Peyer's patch (tissue), 4 donors: ENCODE measurements around the gene PPP3R2.

Experiments
- CTCF ChIP-seq, 6 experiments: fragments of 450-650 bp in 4 of 6; fragments of 200-600 bp in 2 of 6; sonication (generic) in 1 of 6; IDR thresholded peaks; one replicate each; pipeline ENCODE4 v1.5.1; 2017 to 2019; ENCODE audit warnings: antibody characterized with exemption in 6 of 6, mild to moderate bottlenecking in 3 of 6, moderate library complexity in 1 of 6
- POLR2A ChIP-seq, 2 donors: fragments of 450-650 bp; IDR thresholded peaks; one replicate each; pipeline ENCODE4 v1.5.1; 2017; ENCODE audit warnings: antibody characterized with exemption in 2 of 2, mild to moderate bottlenecking in 2 of 2, moderate library complexity in 2 of 2

- no peak for TF ChIP-seq CTCF (IDR thresholded peaks at IDR 0.05)
- TF ChIP-seq POLR2A (IDR thresholded peaks at IDR 0.05), result no peak
Observed at GRCh38 chr9:101585740-101586139, 9.0 kb downstream of the PPP3R2 start.
